K562 (cell line): ENCODE data around the gene FRMPD4. TPM values are rescaled to one million over a fixed set of nuclear protein-coding genes. Genes with fewer than 3 reads are reported as not detected.

ENCODE experiments used
- ATAC-seq: fragments of 200-7000 bp; cut with Tn5 transposase; 3 replicates; pipeline ENCODE4 v1.9.1; 2020; ENCODE audit warnings: moderate library complexity
- BruUV-seq: library from RNA; stranded (reverse); fragments of 400-500 nt; replicated peaks from 2 replicates; lab custom pipeline; 2021; lab: Mats Ljungman, UMichigan
- CTCF ChIA-PET: fragments of 300-600 bp; formaldehyde crosslinking; extraction: SDS; loops from one replicate; lab custom pipeline; 2021; ENCODE audit warnings: low intra/inter-chr PET ratio; lab: Yijun Ruan, JAX
- POLR2A ChIA-PET: fragments of 300-600, 350-650 bp; sonication (Branson Sonifier 250); formaldehyde crosslinking; extraction: SDS; loops from one replicate; lab custom pipeline; 2021; ENCODE audit warnings: antibody characterized with exemption, inconsistent platforms; lab: Yijun Ruan, JAX
- DNase-seq, 4 experiments: peaks; one replicate each; pipeline versions ENCODE4 v3.0.0 to v3.0.0-alpha.2; 2011 to 2018; ENCODE audit warnings: low spot score in 3 of 4, mixed read lengths in 3 of 4; ENCODE audit errors: extremely low read depth in 1 of 4
- FAIRE-seq: peaks from 2 replicates; lab custom pipeline; 2011; peaks lifted over from hg19 to GRCh38; lab: Jason Lieb, UNC
- H2AFZ ChIP-seq: 2 replicates; pipeline ENCODE4 v1.6.0; 2011; ENCODE audit warnings: low read depth, low read length, control low read depth, inconsistent platforms
- H3K27ac ChIP-seq: fragments of 200-600 bp; 3 replicates; pipeline ENCODE4 v1.8.0; 2011; ENCODE audit warnings: low read depth, mild to moderate bottlenecking, control low read depth, inconsistent platforms, low read length, moderate library complexity, mixed read lengths; ENCODE audit errors: extremely low read depth
- H3K27me3 ChIP-seq, 2 experiments: fragments of 300-600 bp in 1 of 2; 2 replicates in 1 of 2; 3 replicates in 1 of 2; pipeline versions ENCODE4 v1.6.0 to v1.8.0; 2011; ENCODE audit warnings: inconsistent platforms in 2 of 2, low read length in 2 of 2, mild to moderate bottlenecking in 1 of 2, mixed read lengths in 1 of 2, moderate library complexity in 1 of 2; ENCODE audit not compliant: control insufficient read depth in 2 of 2, insufficient read depth in 2 of 2
- H3K36me3 ChIP-seq: fragments of 300-600 bp; 3 replicates; pipeline ENCODE4 v1.8.0; 2011; ENCODE audit warnings: mild to moderate bottlenecking, low read length, inconsistent platforms; ENCODE audit not compliant: control insufficient read depth, insufficient read depth
- H3K4me1 ChIP-seq, 2 experiments: fragments of 200-600 bp in 1 of 2; replicated peaks in 1 of 2; 2 replicates in 1 of 2; 3 replicates in 1 of 2; pipeline versions ENCODE4 v1.5.1 to v1.8.0; 2011; ENCODE audit warnings: inconsistent platforms in 2 of 2, low read length in 2 of 2, mild to moderate bottlenecking in 1 of 2, mixed read lengths in 1 of 2, moderate library complexity in 1 of 2; ENCODE audit not compliant: control insufficient read depth in 2 of 2, insufficient read depth in 2 of 2
- H3K4me2 ChIP-seq: 2 replicates; pipeline ENCODE4 v1.6.1; 2011; ENCODE audit warnings: low read length, control low read depth, inconsistent platforms, mixed read lengths; ENCODE audit not compliant: insufficient read depth
- H3K4me3 ChIP-seq: fragments of 200-600 bp; sonication (generic), shearing (Covaris generic); 2 replicates; pipeline ENCODE4 v1.5.1; 2016; ENCODE audit warnings: control low read depth, inconsistent platforms
- H3K79me2 ChIP-seq: fragments of 200-600 bp; 3 replicates; pipeline ENCODE4 v1.8.0; 2011; ENCODE audit warnings: low read length, inconsistent platforms; ENCODE audit not compliant: control insufficient read depth, insufficient read depth
- H3K9ac ChIP-seq, 2 experiments: 2 replicates each; pipeline versions ENCODE4 v1.6.0 to v1.6.1; 2011; ENCODE audit warnings: low read depth in 2 of 2, low read length in 2 of 2, control low read depth in 1 of 2, inconsistent platforms in 1 of 2, mild to moderate bottlenecking in 1 of 2, mixed read lengths in 1 of 2; ENCODE audit not compliant: insufficient read depth in 1 of 2
- H3K9me1 ChIP-seq: one replicate; pipeline ENCODE4 v1.6.0; 2011; ENCODE audit warnings: inconsistent platforms, mild to moderate bottlenecking, low read length, moderate library complexity; ENCODE audit not compliant: control insufficient read depth, insufficient read depth
- H3K9me3 ChIP-seq: replicated peaks from 2 replicates; pipeline ENCODE4 v1.5.1; 2011; ENCODE audit warnings: low read depth, low read length, inconsistent platforms; ENCODE audit not compliant: control insufficient read depth, insufficient read depth
- H4K20me1 ChIP-seq: replicated peaks from 2 replicates; pipeline ENCODE4 v1.6.1; 2011; ENCODE audit warnings: low read length, inconsistent platforms, mixed read lengths; ENCODE audit not compliant: control insufficient read depth, insufficient read depth
- CREBBP ChIP-seq: IDR thresholded peaks from one replicate; pipeline ENCODE4 v1.6.1; 2012; ENCODE audit warnings: low read depth, mild to moderate bottlenecking, control low read depth, inconsistent platforms, low read length
- RAD21 ChIP-seq, 2 experiments: fragments of 250-450 bp in 1 of 2; fragments of 450-650 bp in 1 of 2; sonication (Bioruptor Pico) in 1 of 2; formaldehyde crosslinking in 1 of 2; IDR thresholded peaks in 1 of 2; conservative IDR thresholded peaks in 1 of 2; 2 replicates each; pipeline versions ENCODE4 v1.4.0 to v1.8.0; 2020 to 2022; ENCODE audit warnings: mild to moderate bottlenecking in 2 of 2, moderate library complexity in 1 of 2
- RCOR1 ChIP-seq, 2 experiments: IDR thresholded peaks; 2 replicates each; pipeline ENCODE4 v1.6.1; 2012; ENCODE audit warnings: low read depth in 2 of 2, low read length in 2 of 2, borderline replicate concordance in 1 of 2, improper control_type of control experiment in 1 of 2
- WGBS: fragments of 100-300 bp; shearing (Covaris generic); methylation state at CpG from one replicate; pipeline ENCODE4 v1.1.6; 2016; ENCODE audit warnings: low coverage, mixed read lengths; ENCODE audit not compliant: insufficient coverage; ENCODE audit errors: missing lambda C conversion rate; 5-methylcytosine and 5-hydroxymethylcytosine counted together
- in situ Hi-C: fragments of 300-500 bp; cut with MboI; formaldehyde crosslinking; loops from 4 replicates; pipeline ENCODE4 v1.15.0; 2018; ENCODE audit warnings: inconsistent platforms, mixed read lengths
- intact Hi-C: fragments of 100-400 bp; cut with micrococcal nuclease; formaldehyde crosslinking; loops from 2 replicates; pipeline ENCODE4 v1.14.2; 2022
- polyA plus RNA-seq, 8 experiments: library from polyadenylated mRNA; depleted of rRNA in 4 of 8; stranded (reverse) in 5 of 8; unstranded in 3 of 8; fragments of >200 nt; fragmentation: Nextera tagmentation in 2 of 8; fragmentation: Illumina TruSeq in 1 of 8; extraction: Ambion mirVana in 2 of 8; extraction: Trizol in 1 of 8; gene quantifications; 2 replicates each; pipeline versions ENCODE4 v1.2.1 to v1.2.3, GENCODE V29; 2011 to 2014; ENCODE audit warnings: inconsistent platforms in 1 of 8, missing spikeins in 1 of 8
- total RNA-seq, 7 experiments: library from RNA; depleted of rRNA in 6 of 7; stranded (reverse); fragments of >200 nt in 6 of 7; fragmentation: Illumina TruSeq in 2 of 7; extraction: Trizol in 2 of 7; gene quantifications; 2 replicates each; pipeline versions ENCODE4 v1.2.1 to v1.2.3, GENCODE V29; 2011 to 2021; ENCODE audit warnings: low replicate concordance in 1 of 7
- TF ChIP-seq, protein P1 (sequence below), 3 experiments: IDR thresholded peaks in 2 of 3; conservative IDR thresholded peaks in 1 of 3; 2 replicates each; pipeline ENCODE4 v1.5.1; 2011 to 2012; ENCODE audit warnings: low read length in 3 of 3, mild to moderate bottlenecking in 3 of 3, control low read depth in 2 of 3, improper control_type of control experiment in 1 of 3, inconsistent platforms in 1 of 3, low read depth in 1 of 3, mixed read lengths in 1 of 3, moderate library complexity in 1 of 3; ENCODE audit not compliant: insufficient read depth in 2 of 3

FRMPD4 gene
- total and polyA plus RNA-seq, 9 of the 15 experiments (the other 6 are each of a cell fraction or from before 2014, with no cell fraction given): not detected

DNA sequence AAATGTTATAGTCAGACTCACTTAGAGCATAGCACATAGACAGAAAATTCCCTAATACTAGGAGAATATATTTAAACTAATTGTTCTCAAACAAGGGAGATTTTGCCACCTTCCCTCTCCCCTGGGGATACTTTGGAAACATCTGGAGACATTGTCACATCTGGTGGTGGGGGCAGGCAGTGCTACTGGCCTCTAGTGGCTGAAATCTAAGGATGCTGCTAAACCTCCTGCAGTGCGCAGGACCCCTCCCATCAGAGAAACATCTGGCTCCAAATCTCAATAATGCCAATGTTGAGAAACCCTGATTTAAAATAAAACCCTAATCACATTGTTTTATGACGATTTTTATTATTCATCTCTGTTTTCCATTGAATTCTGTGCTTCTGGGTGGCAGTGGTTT lies 244.9 kb downstream of the FRMPD4 start:
- CTCF ChIA-PET: no interaction called here
- Histone ChIP-seq H3K4me2 (no peak overlapping the region), H3K27me3 (no peaks in the 10 kb centered on the region), H3K4me3 (no peak overlapping the region), H3K36me3 (no peaks in the 10 kb centered on the region), H3K27ac (no peak overlapping the region), H3K9me3 (no peaks in the 10 kb centered on the region), H3K9me1 (no peaks in the 10 kb centered on the region), H3K9ac (no peak overlapping the region), H4K20me1 (no peaks in the 10 kb centered on the region), H2AFZ (no peak overlapping the region), H3K4me1 (no peaks in the 10 kb centered on the region), H3K79me2 (no peaks in the 10 kb centered on the region)
- ATAC-seq: peak; percentile 74
- no TSS peak for BruUV-seq
- POLR2A ChIA-PET: no interaction called here
- 0% methylated on average over 2 of the region's 2 CpGs for WGBS
- in situ Hi-C loops (no loop called here), intact Hi-C loops (no loop called here)
- FAIRE-seq: peak; percentile 15
- peak; percentile 8 to 27 (median 20) for DNase-seq
- TF ChIP-seq RCOR1 (IDR thresholded peaks at IDR 0.05; ENCODE audit: borderline replicate concordance in 1 of 2, low read depth in 2 of 2, low read length in 2 of 2): 0 out of 4 replicates have a peak, but pooled peaks of 1 of the 2 experiments have one; percentile 16
- TF ChIP-seq, protein P1, sequence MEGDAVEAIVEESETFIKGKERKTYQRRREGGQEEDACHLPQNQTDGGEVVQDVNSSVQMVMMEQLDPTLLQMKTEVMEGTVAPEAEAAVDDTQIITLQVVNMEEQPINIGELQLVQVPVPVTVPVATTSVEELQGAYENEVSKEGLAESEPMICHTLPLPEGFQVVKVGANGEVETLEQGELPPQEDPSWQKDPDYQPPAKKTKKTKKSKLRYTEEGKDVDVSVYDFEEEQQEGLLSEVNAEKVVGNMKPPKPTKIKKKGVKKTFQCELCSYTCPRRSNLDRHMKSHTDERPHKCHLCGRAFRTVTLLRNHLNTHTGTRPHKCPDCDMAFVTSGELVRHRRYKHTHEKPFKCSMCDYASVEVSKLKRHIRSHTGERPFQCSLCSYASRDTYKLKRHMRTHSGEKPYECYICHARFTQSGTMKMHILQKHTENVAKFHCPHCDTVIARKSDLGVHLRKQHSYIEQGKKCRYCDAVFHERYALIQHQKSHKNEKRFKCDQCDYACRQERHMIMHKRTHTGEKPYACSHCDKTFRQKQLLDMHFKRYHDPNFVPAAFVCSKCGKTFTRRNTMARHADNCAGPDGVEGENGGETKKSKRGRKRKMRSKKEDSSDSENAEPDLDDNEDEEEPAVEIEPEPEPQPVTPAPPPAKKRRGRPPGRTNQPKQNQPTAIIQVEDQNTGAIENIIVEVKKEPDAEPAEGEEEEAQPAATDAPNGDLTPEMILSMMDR (IDR thresholded peaks at IDR 0.05 in 2 of 3, conservative IDR thresholded peaks at IDR 0.05 in 1 of 3; ENCODE audit: insufficient read depth in 2 of 3, low read depth in 1 of 3, low read length in 3 of 3): peak; percentile 24 to 55 (median 38); a peak in 5 of 6 replicates
- TF ChIP-seq CREBBP: no peak
- peak in 1 of 2 experiments; percentile 34; a peak in 2 of 4 replicates for TF ChIP-seq RAD21 (CRISPR knock-in tag; conservative IDR thresholded peaks at IDR 0.05 in 1 of 2, IDR thresholded peaks at IDR 0.05 in 1 of 2)
